Measurements from ENCODE around the gene RSAD2. TPM values are rescaled to one million over a fixed set of nuclear protein-coding genes. Genes with fewer than 3 reads are reported as not detected.

The RSAD2 gene
- total RNA-seq, 1 donor from 2014 or later, result 0.67 TPM

DNA sequence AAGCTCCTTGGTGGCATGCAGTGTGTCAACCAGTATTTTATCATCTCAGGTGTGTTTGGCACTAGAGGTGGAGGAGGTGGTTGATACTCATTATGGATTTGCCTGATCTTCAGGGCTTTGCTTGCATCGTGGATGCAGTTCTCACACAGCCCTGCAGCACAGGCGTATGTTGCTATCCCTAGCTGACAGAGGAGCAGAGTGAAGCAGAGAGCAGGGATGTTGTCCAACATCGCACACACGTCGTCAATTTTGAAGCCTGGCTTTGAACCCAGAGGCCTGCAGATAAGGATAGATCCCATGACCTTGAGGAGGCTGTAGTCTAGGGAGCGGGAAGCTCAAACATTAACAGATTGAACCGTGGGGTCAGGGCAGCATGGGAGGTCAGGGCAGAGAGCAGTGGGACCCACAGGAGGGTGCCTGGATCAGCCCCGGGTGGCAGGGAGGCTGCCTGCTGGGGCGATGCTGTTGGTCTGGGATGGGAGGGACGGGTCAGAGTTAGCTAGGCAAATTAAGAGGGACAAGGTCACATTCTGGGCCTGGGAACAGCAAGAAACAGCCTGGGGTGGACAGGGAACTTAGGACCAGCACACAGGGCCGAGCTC lies 43.8 kb downstream of the RSAD2 start:
- TF ChIP-seq, protein P1, sequence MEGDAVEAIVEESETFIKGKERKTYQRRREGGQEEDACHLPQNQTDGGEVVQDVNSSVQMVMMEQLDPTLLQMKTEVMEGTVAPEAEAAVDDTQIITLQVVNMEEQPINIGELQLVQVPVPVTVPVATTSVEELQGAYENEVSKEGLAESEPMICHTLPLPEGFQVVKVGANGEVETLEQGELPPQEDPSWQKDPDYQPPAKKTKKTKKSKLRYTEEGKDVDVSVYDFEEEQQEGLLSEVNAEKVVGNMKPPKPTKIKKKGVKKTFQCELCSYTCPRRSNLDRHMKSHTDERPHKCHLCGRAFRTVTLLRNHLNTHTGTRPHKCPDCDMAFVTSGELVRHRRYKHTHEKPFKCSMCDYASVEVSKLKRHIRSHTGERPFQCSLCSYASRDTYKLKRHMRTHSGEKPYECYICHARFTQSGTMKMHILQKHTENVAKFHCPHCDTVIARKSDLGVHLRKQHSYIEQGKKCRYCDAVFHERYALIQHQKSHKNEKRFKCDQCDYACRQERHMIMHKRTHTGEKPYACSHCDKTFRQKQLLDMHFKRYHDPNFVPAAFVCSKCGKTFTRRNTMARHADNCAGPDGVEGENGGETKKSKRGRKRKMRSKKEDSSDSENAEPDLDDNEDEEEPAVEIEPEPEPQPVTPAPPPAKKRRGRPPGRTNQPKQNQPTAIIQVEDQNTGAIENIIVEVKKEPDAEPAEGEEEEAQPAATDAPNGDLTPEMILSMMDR (IDR thresholded peaks at IDR 0.05), result no peak
- H3K4me3 Mint-ChIP-seq, result no peak overlapping the region
- H3K4me1 Mint-ChIP-seq, result peaks cover 6% of the 10 kb centered on the region
- no peak for ATAC-seq (ENCODE audit: low read depth)
- CTCF ChIA-PET, result no interaction called here
- H3K27ac Mint-ChIP-seq, result no peak overlapping the region
- POLR2A ChIA-PET, result no interaction called here
- H3K9me3 Mint-ChIP-seq, result no peaks in the 10 kb centered on the region
- no peak for DNase-seq
- H3K27me3 Mint-ChIP-seq, result peaks cover 12% of the 10 kb centered on the region
- intact Hi-C loops (cut with micrococcal nuclease), result no loop called here
- no peaks in the 10 kb centered on the region for H3K36me3 Mint-ChIP-seq (ENCODE audit: low read depth)

DNA sequence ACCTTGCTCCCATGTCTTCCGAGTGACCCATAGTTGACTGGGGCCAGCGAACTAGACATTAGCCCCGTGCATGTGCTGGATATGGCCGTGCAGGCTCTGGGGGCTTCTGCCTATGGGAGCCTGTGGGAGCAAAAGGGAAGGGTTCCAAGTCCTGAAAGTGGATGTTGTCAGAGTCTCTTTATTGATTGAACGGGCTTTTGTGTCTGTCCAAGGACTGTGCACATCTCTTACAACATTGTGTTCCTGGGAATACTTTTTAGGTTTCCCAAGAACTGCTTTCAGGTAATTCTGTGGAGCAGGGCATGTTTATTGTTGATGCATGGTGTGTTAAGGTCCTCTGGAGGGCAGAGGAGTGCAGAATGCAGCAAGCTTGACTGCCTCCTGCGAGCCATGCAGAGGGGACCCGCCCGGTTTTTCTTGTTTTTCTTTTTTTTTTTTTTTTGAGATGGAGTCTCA lies 44.7 kb downstream of the RSAD2 start:
- intact Hi-C loops (cut with micrococcal nuclease), result no loop called here
- Mint-ChIP-seq H3K27me3 (peaks cover 12% of the 10 kb centered on the region), H3K4me1 (peaks cover 2% of the 10 kb centered on the region), H3K4me3 (no peak overlapping the region), H3K9me3 (no peaks in the 10 kb centered on the region), H3K36me3 (ENCODE audit: low read depth) (no peaks in the 10 kb centered on the region), H3K27ac (no peak overlapping the region)
- TF ChIP-seq, protein P1 (IDR thresholded peaks at IDR 0.05), result no peak
- ATAC-seq (ENCODE audit: low read depth) (no peak), DNase-seq (no peak)
- ChIA-PET CTCF (no interaction called here), POLR2A (no interaction called here)

DNA sequence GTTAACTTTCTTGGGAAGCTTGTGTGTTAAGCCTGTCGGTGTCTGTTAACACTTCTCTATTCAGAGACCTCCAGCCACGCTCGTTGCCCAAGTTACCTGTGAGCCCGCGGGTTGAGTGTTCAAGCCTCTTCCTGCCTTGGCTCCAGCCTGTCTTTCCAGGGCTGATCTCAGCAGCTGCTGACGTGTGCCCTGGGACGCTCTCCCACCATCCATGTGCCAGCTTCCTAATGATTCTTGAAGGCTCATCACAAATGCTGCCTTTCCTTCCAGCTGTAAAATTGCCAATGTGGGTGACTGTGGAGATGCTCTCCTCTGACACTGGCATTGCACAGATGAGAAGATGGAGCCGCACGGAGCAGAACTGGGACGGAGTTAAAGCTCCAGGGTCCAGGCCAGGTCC lies 45.7 kb downstream of the RSAD2 start:
- H3K27ac Mint-ChIP-seq, result no peak overlapping the region
- no peak for ATAC-seq (ENCODE audit: low read depth)
- ChIA-PET POLR2A (no interaction called here), CTCF (no interaction called here)
- no peaks in the 10 kb centered on the region for H3K9me3 Mint-ChIP-seq
- H3K4me1 Mint-ChIP-seq, result peaks cover 2% of the 10 kb centered on the region
- no peak overlapping the region for H3K4me3 Mint-ChIP-seq
- no peaks in the 10 kb centered on the region for H3K36me3 Mint-ChIP-seq (ENCODE audit: low read depth)
- no peak for DNase-seq
- intact Hi-C loops (cut with micrococcal nuclease), result no loop called here
- H3K27me3 Mint-ChIP-seq, result peaks cover 12% of the 10 kb centered on the region
- TF ChIP-seq, protein P1 (IDR thresholded peaks at IDR 0.05), result no peak

DNA sequence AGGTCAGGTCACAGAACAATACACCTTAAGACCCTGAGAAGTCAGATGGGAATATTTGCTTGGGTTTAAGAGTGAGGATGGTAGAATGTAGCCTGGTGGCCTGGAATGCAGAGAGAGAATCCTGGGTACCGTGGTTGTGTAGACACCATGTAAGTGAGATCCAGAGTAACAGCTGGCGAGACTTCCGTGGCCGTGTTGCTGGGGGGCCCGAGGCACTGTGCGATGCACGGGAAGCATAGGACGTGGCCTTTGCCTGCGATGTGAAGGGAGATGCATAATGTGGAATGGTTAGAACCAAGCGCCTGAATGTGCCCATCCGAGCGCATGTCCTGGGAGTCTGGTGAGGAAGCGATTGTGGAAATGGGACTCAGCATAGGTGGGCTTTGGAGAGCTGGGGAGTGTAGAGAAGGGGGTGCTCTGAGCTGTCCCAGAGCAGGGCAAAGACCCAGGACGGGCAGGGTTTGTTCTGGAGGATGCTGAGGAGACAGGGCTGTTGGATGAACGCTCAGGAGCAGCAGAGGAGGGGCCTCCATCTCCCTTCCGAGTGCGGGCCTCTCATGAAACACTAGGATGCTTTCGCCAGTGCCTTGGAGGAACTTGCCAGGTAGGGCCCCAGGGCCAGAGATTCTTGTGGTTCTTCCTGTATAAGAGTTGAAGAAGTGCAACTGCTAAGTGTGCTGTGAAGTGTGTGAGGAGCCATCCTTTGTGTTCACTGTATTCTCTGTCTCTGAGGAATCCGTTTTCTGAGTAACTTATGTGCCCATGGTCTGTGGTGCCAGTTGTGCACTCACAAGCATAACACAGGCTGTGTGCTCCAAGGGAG lies 46.7 kb downstream of the RSAD2 start:
- H3K9me3 Mint-ChIP-seq, result no peaks in the 10 kb centered on the region
- CTCF ChIA-PET, result no interaction called here
- POLR2A ChIA-PET, result no interaction called here

DNA sequence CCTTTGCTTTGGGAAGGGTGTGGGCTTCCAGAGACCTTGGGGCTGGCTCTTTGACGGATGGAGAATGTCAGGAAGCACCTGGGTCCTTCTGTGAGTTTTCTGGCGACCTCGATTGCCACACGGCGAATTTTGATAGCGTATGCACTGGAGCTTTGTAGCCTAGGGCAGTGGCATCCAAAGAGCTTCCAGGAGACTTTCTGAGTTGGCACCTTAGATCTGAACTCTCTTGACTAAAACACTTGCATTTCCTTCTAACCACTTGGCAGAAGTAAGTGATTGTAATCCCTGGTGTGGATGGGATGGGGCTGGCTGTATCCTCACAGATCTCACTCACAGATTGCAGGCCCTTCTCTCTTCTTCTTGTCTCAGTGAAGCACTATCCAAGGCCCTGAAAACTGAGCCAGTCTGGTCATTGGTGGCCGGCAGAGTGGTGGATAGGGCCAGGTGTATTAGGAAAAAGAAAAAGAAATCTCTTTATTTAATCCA lies 47.4 kb downstream of the RSAD2 start:
- Mint-ChIP-seq H3K4me1 (no peaks in the 10 kb centered on the region), H3K27me3 (peaks cover 7% of the 10 kb centered on the region), H3K27ac (no peak overlapping the region), H3K9me3 (no peaks in the 10 kb centered on the region), H3K4me3 (no peak overlapping the region), H3K36me3 (ENCODE audit: low read depth) (no peaks in the 10 kb centered on the region)
- intact Hi-C loops (cut with micrococcal nuclease), result no loop called here
- TF ChIP-seq, protein P1 (IDR thresholded peaks at IDR 0.05), result no peak
- ChIA-PET CTCF (no interaction called here), POLR2A (no interaction called here)
- no peak for DNase-seq
- ATAC-seq (ENCODE audit: low read depth), result no peak

More for the DNA sequence above, 46.7 kb downstream of the RSAD2 start:
- intact Hi-C loops (cut with micrococcal nuclease), result no loop called here
- ATAC-seq (ENCODE audit: low read depth), result no peak
- DNase-seq, result no peak
- TF ChIP-seq, protein P1 (IDR thresholded peaks at IDR 0.05), result no peak
- H3K36me3 Mint-ChIP-seq (ENCODE audit: low read depth), result no peaks in the 10 kb centered on the region
- no peak overlapping the region for H3K27ac Mint-ChIP-seq
- no peak overlapping the region for H3K4me3 Mint-ChIP-seq
- no peaks in the 10 kb centered on the region for H3K4me1 Mint-ChIP-seq
- H3K27me3 Mint-ChIP-seq, result peaks cover 11% of the 10 kb centered on the region

All from activated B cell treated with CpG ODN at 0.5 μM for 24 hours (primary cell).